SIG-M5 treated with dmso at 0.1 percent for 504 hours (cell line): Measurements from ENCODE around the gene TRAPPC5.

Experiments
- DNase-seq: peaks from one replicate; lab custom pipeline; 2025; ENCODE audit not compliant: unreplicated experiment; lab: John Stamatoyannopoulos, UW

TRAPPC5 gene

DNA sequence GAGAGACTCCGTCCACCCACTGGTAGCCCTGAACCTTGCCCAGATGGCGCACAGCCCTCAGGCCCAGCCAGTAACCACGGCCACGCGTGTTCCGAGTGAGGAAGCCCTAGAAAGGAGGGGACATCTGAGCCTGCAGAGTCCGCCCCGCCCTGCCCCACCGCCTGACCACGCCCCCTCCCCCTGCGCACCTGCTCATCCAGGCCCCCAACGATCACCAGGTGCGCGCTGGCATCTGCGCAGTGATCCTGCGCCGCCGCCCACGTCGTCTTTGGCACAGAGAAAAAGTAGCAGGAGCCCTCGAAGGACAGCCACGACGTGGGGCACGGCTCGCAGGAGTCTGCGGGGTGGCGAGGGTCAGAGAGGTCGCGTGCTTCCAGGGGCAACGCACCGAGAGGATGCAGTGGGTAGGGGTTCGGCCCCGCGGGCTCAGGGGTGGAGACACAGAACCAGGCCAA, 49.2 kb downstream of the TRAPPC5 start:
- DNase-seq: no peak

DNA sequence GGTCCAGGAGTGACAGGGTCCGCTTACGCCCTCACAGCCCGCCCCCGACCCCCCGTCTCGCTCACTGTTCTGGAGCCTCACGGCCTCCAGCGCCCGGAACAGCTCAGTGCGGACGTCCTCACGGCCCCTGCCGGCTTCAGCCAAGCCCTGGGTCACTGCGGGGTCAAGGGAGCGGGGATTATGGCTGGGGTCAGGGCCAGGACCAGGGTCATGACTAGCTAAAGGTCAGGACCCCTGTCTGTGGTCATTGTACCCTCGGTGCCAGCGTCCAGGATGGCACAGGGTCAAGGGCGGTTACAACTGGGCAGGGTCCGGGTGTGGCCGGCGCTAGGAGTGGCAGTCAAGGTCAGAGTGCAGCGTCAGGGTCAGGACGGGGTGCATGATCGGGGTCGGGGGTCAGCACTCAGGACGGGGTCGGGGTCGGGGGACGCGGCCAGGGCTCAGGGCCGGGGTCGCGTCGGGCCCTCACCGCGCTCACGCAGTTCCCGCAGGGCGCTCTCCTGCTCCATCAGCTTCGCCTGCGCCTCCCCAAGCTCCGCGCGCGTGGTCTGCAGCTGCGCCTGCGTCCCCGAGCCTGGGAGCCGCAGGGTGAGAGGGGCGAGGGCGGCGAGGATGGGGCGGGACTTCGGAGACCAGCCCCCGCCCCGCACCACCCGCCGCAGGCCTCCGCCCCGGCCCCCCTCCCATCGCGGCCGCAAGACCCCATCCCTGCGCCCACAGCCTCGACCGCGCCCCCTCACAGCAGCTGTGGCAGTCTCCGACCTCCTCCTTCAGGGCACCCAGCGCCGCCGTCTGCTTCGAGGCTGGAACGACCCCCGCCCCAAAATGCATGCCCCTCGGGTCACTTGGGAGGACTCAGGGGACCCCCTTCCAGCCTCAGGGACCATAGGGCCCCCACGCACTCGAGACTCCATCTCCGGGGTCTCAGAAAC, 49.9 kb downstream of the TRAPPC5 start:
- DNase-seq: no peak

DNA sequence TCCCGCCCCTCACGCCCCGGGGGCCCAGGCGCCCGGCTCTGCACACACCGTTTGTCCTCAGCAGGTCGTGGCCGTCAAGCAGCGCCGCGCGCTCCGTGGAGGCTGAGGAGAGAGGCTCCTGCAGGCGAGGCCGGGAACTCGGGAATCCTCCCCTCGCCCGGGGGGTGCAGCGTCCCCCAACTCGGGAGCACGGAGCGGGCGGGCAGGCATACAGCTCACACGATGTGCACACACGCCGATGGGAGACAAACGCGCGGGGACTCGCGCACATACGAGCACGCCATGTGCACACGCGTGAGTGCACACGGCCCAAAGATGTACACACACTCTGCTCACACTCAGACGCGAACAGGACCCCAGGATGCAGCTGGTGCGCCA, 50.6 kb downstream of the TRAPPC5 start:
- DNase-seq: no peak

DNA sequence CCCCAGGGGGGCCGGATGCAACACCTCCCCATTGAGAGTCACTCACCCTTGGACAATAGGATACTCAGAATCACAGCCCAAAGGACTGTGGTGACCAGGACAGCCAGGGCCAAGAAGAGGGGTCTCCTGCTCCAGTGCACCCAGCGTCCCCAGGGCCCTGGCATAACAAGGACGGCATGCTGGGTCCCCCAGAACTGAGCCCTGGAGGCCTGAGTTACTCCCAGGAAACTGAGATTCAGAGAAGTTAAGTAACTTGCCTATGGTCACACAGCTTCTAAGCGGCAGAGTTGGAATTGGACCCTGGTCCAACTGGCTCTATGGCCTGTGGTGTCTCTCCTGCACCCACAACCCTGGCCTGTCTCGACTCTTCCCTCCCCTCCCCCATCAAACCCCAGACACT, 51.0 kb downstream of the TRAPPC5 start:
- no peak for DNase-seq

DNA sequence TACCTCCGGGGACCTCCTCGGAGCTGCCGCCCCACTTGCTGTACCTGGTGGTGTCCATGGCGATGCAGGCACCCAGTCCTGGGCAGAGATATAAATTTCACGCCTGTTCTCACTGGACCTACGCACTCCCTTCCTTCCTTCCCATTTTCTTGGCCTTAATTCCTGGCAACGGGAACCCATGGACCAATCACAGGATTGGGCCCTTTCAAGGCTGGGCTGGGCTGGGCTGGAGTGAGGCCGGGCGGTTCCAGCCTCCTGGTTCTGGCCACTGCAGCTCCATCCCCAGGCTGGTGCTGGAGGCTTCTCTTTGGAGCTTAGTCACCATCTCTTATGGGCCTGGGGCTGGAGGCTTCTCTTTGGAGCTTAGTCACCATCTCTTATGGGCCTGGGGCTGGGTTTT, 51.4 kb downstream of the TRAPPC5 start, which contains the start of gene CLEC4G:
CLEC4G (minus strand) TSS at position 66 of the 400 bp plus-strand sequence; CDS start at position 58, 8 bp downstream.
- DNase-seq: no peak

DNA sequence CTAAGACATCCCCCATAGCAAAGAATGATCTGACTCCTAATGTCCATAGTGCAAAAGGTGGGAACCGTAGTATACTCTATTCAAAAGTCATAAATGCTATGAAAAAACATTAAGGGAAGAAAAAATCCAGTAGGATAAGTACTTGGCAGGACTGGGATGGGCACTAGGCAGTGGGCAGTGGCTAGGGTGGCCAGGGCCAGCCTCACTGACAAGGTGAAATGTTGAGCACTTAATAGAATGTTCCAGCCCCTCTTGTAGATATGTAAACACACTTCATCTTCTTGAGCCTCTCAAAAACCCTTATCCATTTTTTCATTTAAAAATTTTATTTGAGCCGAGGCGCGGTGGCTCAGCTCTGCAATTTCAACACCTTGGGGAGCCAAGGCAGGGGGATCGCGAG, 52.7 kb downstream of the TRAPPC5 start:
- DNase-seq: no peak

DNA sequence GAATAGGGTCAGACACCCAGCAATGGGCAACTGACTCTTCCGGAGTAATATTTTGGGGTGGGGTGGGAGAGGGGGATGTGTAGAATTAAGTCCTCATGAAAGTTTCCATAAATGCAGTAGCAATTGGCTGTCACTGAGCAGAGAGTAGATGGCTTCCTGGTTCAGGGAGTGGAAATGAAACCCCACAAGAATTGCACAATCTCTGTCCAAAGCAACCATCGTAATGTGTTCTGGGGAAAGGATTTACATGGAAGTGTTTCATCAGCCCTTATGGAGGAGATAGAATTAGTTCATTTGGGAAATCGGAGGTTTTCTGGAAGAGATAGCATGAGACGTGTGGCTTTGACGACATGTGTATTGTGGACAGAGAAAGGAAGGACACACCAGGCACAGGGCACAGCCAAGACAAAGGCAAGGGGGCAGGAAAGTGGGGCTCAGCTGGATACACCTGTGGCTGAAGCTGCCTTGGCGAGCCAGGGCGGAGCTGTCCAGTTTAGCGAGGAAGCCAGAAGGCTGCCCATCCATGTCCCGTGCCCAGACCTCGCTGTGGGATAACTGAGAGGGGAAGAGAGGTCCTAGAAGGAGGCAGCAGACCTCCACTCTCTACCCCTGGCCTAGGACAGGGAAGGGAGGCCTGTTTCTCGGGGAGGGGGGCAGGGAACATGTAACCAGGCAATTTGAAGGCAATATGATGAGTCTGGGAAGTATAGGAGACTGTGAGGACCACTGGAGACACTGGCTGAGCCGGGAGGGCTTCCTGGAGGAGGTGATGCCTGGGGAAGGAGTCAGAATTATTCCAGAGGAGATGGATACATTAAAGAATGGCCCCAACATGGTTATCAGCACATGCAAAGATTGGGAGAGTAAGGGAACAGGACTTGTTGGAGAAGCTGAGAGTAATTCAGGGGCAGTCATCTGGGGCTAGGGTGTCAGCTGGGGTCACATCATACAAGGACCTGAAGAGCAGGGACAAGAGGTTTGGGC, 53.9 kb downstream of the TRAPPC5 start:
- DNase-seq: peak; percentile 90

DNA sequence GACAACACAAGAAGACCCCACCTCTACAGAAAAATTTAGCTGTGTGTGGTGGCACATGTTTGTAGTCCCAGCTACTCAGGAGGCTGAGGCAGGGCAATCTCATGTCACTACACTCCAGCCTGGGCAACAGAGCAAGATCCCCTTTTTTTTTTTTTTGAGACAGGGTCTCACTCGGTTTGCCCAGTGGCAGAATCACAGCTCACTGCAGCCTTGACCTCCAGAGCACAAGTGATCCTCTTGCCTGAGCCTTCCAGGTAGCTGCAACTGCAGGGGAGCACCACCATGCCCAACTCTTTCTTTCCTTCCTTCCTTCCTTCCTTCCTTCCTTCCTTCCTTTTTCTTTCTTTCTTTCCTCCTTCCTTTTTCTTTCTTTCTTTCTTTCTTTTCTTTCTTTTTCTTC, 55.5 kb downstream of the TRAPPC5 start:
- no peak for DNase-seq

DNA sequence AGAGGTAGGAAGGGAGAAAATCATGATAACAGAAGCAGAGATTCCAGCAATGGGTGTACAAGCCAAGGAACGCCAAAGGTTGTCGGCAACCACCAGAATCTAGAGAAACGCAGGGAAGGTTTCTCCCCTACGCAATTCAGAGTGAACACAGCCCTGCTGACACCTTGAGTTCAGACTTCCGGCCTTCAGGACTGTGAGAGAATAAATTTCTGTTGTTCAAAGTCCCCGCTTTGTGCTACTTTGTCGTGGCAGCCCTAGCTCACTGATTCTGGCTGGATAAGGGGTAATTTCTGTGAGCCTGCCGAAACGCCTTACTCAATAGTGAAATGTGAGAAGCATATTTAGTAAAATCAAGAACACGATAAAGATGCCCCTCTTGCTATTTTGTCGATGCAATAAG, 56.6 kb downstream of the TRAPPC5 start:
- no peak for DNase-seq
